Hepatocyte (in vitro differentiated cells): ENCODE measurements around the gene BRD4. TPM values are rescaled to one million over a fixed set of nuclear protein-coding genes. Genes with fewer than 3 reads are reported as not detected.

Experiments
- DNase-seq: peaks from one replicate; pipeline ENCODE4 v3.0.0-alpha.2; 2016; ENCODE audit warnings: low spot score
- H2AFZ ChIP-seq: fragments of 200-600 bp; sonication (generic); 2 replicates; pipeline ENCODE4 v1.6.0; 2016; ENCODE audit warnings: antibody characterized with exemption, mild to moderate bottlenecking
- H3K27ac ChIP-seq: fragments of 200-600 bp; sonication (generic); 2 replicates; pipeline ENCODE4 v1.5.1; 2016; ENCODE audit warnings: mild to moderate bottlenecking
- H3K27me3 ChIP-seq: fragments of 200-600 bp; sonication (generic); 2 replicates; pipeline ENCODE4 v1.6.1; 2016
- H3K36me3 ChIP-seq: fragments of 200-600 bp; sonication (generic); replicated peaks from 2 replicates; pipeline ENCODE4 v1.5.1; 2016; ENCODE audit warnings: low read depth; ENCODE audit not compliant: insufficient read depth
- H3K4me1 ChIP-seq: fragments of 200-600 bp; sonication (generic); 2 replicates; pipeline ENCODE4 v1.5.1; 2016; ENCODE audit warnings: mild to moderate bottlenecking, moderate library complexity; ENCODE audit not compliant: insufficient read depth
- H3K4me2 ChIP-seq: fragments of 200-600 bp; sonication (generic); 2 replicates; pipeline ENCODE4 v1.6.0; 2016
- H3K4me3 ChIP-seq: fragments of 200-600 bp; sonication (generic); 2 replicates; pipeline ENCODE4 v1.5.1; 2016; ENCODE audit warnings: mild to moderate bottlenecking
- H3K79me2 ChIP-seq: fragments of 200-600 bp; sonication (generic); 2 replicates; pipeline ENCODE4 v1.6.0; 2017; ENCODE audit warnings: mild to moderate bottlenecking
- H3K9me2 ChIP-seq: fragments of 200-600 bp; sonication (generic); replicated peaks from 2 replicates; pipeline ENCODE4 v1.6.0; 2017; ENCODE audit warnings: mild to moderate bottlenecking; ENCODE audit not compliant: insufficient read depth
- H3K9me3 ChIP-seq: fragments of 200-600 bp; sonication (generic); 2 replicates; pipeline ENCODE4 v1.5.1; 2016; ENCODE audit warnings: low read depth, mild to moderate bottlenecking
- H4K20me1 ChIP-seq: fragments of 200-600 bp; sonication (generic); 2 replicates; pipeline ENCODE4 v1.6.0; 2016; ENCODE audit warnings: mild to moderate bottlenecking; ENCODE audit not compliant: insufficient read depth, poor library complexity, severe bottlenecking
- CTCF ChIP-seq: fragments of 200-600 bp; sonication (generic); IDR thresholded peaks from 2 replicates; pipeline ENCODE4 v1.5.1; 2016; ENCODE audit warnings: antibody characterized with exemption, mild to moderate bottlenecking; ENCODE audit not compliant: poor library complexity
- EZH2 ChIP-seq: fragments of 200-600 bp; sonication (generic); IDR thresholded peaks from 2 replicates; pipeline ENCODE4 v1.6.1; 2016; ENCODE audit warnings: antibody characterized with exemption, mild to moderate bottlenecking, borderline replicate concordance
- EZH2phosphoT487 ChIP-seq: fragments of 200-600 bp; sonication (generic); IDR thresholded peaks from one replicate; pipeline ENCODE4 v1.6.1; 2018; ENCODE audit warnings: antibody characterized with exemption, mild to moderate bottlenecking, low read depth, moderate library complexity; ENCODE audit not compliant: unreplicated experiment, severe bottlenecking
- WGBS: methylation state at CpG from one replicate; pipeline ENCODE4 v1.1.6; 2016; ENCODE audit warnings: low lambda C conversion rate; ENCODE audit errors: missing lambda C conversion rate; 5-methylcytosine and 5-hydroxymethylcytosine counted together
- polyA plus RNA-seq: library from polyadenylated mRNA; unstranded; fragments of >200 nt; fragmentation: Nextera tagmentation; extraction: Ambion mirVana; gene quantifications from 2 replicates; pipeline ENCODE4 v1.2.1, GENCODE V29; 2016
- total RNA-seq: library from RNA; depleted of rRNA; stranded (reverse); fragments of >200 nt; gene quantifications from 2 replicates; pipeline ENCODE4 v1.2.3, GENCODE V29; 2014

Gene BRD4
- total and polyA plus RNA-seq, 2 experiments from 2014 or later: 18.0 to 88.4 TPM

DNA sequence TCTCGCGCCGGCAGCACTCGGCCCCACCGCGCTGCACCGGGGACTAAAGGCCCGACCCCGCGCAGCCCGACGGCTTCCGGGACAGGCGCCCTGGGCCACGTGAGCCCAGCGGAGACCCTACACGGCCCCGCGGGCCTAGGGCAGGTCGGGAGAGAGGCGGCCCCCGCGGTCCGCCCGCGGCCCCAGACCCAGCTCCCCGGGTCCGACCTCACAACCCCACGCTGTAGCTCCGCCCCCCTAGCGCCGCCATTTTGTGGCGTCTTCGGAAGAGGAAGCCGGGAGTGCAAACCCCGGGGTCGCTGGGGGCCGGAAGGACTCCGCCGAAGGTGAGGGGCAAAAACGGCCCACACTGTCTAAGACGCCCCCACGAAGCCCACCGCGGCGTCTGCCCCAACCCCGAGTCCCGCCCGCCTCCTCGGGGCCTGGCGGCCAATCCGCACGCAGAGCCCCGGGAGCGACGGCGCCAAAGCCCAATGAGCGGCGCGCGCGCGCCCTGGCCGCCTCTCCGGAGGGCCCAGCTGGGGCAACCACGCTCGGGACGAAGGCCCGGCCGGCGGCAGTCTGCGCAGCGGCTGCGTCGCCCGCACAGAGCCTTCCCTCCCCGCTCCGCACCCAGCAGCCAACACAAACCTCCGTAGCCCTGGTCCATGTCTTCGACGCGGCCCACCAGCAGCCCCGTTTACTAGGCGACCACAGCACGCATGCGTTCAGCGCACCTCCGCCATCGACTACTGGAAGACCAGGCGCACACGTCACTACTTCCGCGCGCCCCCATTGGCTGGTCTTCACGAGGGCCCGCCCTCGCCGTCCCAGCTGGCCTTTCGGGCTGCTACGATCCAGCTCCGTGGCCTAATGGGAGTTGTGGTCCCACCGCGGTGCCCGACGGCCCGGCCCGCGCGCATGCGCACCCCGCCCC lies 47.0 kb upstream of the BRD4 start, which contains the start of gene AKAP8:
TSS of gene AKAP8 (minus strand) at position 705 of the 916 bp plus-strand sequence. CDS start at position 649, 56 bp downstream.
- TF ChIP-seq EZH2phosphoT487: no peak
- no peak for TF ChIP-seq CTCF
- no peak for TF ChIP-seq EZH2
- WGBS: 1% methylated on average over 75 of the region's 111 CpGs
- peaks cover 31% of the 10 kb centered on the region for H3K4me1 ChIP-seq
- peak within 1 kb of the TSS; percentile 98 for H3K27ac ChIP-seq
- H2AFZ ChIP-seq: peak within 1 kb of the TSS; percentile 39
- peak within 1 kb of the TSS; percentile 62 for H3K4me3 ChIP-seq
- H3K79me2 ChIP-seq: peaks cover 48% of the 10 kb centered on the region
- H3K36me3 ChIP-seq: no peaks in the 10 kb centered on the region
- no peaks in the 10 kb centered on the region for H3K27me3 ChIP-seq
- peak within 1 kb of the TSS; percentile 88 for H3K4me2 ChIP-seq
- peaks cover 43% of the 10 kb centered on the region for H4K20me1 ChIP-seq
- H3K9me2 ChIP-seq: no peaks in the 10 kb centered on the region
- H3K9me3 ChIP-seq: no peaks in the 10 kb centered on the region
- DNase-seq: peak; percentile 99

- Histone ChIP-seq H3K9me2 (no peaks in the 10 kb centered on the region), H4K20me1 (peaks cover 50% of the 10 kb centered on the region), H3K36me3 (no peaks in the 10 kb centered on the region), H3K4me3 (peak overlapping the region; percentile 38), H3K9me3 (no peaks in the 10 kb centered on the region), H3K4me1 (peaks cover 31% of the 10 kb centered on the region), H3K27me3 (no peaks in the 10 kb centered on the region), H3K27ac (peak overlapping the region; percentile 98), H3K79me2 (peaks cover 55% of the 10 kb centered on the region), H3K4me2 (peak overlapping the region; percentile 88), H2AFZ (peak overlapping the region; percentile 17)
- TF ChIP-seq EZH2: no peak
- TF ChIP-seq EZH2phosphoT487: no peak
- no peak for TF ChIP-seq CTCF
- DNase-seq: peak; percentile 77
- under 1% methylated on average over 22 of the region's 22 CpGs for WGBS
These were observed 46.3 kb upstream of the BRD4 start for GRCh38 chr19:15378534-15379082.

DNA sequence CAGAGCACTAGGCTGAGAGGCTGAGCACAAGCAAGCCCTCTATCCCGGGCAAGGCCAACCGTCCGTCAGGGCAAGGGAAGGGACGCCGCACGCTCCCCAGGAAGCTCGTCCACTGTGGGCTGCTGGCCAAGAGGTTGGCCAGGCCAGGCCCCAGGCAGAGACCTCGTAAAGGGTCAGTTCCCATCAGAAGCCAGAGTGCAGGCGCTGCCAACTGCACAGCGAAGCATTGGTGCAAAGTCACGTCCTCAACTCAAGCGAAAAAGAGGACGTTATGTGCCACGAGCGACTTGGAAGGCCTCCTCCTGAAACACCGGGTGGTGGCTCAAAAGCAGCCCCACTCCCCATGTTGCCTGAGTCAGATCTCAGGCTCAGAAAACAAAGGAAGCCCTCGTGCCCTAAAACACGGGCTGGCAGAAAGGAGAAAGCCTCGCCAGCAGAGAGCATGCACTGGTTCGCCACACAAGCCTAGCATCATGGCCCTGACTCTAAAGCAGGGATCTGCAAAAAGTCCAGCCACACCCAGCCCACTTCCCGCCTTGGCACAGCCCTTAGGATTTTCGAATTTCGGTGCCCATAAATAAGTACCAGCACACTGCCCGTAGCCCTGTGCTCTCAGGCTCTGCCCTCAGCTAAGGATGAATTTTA lies 42.6 kb upstream of the BRD4 start:
- H3K27me3 ChIP-seq: no peaks in the 10 kb centered on the region
- H3K27ac ChIP-seq: no peak overlapping the region
- H2AFZ ChIP-seq: no peak overlapping the region
- DNase-seq: no peak
- 94% methylated on average over 24 of the region's 24 CpGs for WGBS
- H3K79me2 ChIP-seq: peaks cover 82% of the 10 kb centered on the region
- no peak overlapping the region for H3K4me2 ChIP-seq
- peaks cover 60% of the 10 kb centered on the region for H4K20me1 ChIP-seq
- no peak for TF ChIP-seq CTCF
- TF ChIP-seq EZH2: no peak
- no peak for TF ChIP-seq EZH2phosphoT487
- peaks cover 21% of the 10 kb centered on the region for H3K4me1 ChIP-seq
- H3K9me3 ChIP-seq: no peaks in the 10 kb centered on the region
- no peak overlapping the region for H3K4me3 ChIP-seq
- no peaks in the 10 kb centered on the region for H3K9me2 ChIP-seq
- peaks cover 4% of the 10 kb centered on the region for H3K36me3 ChIP-seq
